Lower leg skin (tissue), 3 donors: ENCODE results near the gene RSPH9.

Experiments used
- POLR2A ChIP-seq, 2 donors: fragments of 450-650 bp; IDR thresholded peaks; one replicate each; pipeline ENCODE4 v1.6.1; 2016 to 2017; ENCODE audit warnings: antibody characterized with exemption in 2 of 2, mild to moderate bottlenecking in 1 of 2, moderate library complexity in 1 of 2
- TF ChIP-seq, protein P1 (sequence below), 3 donors: fragments of 450-650 bp; IDR thresholded peaks; one replicate each; pipeline ENCODE4 v1.5.1; 2016; ENCODE audit warnings: antibody characterized with exemption in 3 of 3, mild to moderate bottlenecking in 3 of 3, moderate library complexity in 2 of 3

DNA sequence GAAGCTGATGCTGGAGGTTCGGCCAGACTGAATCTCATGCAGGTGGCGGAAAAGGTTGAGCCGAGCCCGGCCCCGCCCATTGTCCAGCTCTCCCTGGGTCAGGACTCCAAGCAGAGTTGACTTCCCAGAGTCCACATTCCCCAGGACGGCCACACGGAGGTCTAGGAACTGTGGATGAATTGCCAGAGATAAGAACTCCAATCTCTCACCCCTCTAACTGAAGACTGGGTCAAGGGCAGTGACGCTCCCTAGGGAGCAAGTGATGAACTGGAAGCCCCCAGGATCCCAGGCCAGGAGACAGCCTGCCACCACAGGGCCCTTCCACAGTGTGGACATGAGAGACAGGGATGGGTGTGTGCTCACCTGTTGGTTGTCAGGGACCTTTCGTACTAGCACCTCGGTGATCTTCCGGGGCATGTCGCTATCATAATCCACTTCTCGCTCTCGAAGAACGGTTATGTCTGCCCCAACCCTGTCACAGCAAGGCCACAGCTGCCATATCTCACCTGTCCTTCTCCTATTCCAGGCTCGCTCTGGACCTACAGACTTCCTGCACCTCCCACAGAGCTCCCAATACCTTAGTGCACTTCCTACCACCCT is 19.3 kb upstream of the RSPH9 start:
- TF ChIP-seq, protein P1, sequence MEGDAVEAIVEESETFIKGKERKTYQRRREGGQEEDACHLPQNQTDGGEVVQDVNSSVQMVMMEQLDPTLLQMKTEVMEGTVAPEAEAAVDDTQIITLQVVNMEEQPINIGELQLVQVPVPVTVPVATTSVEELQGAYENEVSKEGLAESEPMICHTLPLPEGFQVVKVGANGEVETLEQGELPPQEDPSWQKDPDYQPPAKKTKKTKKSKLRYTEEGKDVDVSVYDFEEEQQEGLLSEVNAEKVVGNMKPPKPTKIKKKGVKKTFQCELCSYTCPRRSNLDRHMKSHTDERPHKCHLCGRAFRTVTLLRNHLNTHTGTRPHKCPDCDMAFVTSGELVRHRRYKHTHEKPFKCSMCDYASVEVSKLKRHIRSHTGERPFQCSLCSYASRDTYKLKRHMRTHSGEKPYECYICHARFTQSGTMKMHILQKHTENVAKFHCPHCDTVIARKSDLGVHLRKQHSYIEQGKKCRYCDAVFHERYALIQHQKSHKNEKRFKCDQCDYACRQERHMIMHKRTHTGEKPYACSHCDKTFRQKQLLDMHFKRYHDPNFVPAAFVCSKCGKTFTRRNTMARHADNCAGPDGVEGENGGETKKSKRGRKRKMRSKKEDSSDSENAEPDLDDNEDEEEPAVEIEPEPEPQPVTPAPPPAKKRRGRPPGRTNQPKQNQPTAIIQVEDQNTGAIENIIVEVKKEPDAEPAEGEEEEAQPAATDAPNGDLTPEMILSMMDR (IDR thresholded peaks at IDR 0.05), result no peak
- no peak for TF ChIP-seq POLR2A (IDR thresholded peaks at IDR 0.05)
